GM18519 (cell line): ENCODE measurements around the gene SLCO1A2.
"Not testable (repeated sequence)": the region's sequence is repeated elsewhere in the genome, so short reads cannot be mapped to it uniquely, and the experiment has no call there.

Source experiments
- ATAC-seq: cut with Tn5 transposase; IDR thresholded peaks from one replicate; pipeline ENCODE4 v1.9.1; 2021; ENCODE audit warnings: mild to moderate bottlenecking, moderate library complexity; ENCODE audit not compliant: unreplicated experiment, low FRiP score

The SLCO1A2 gene, protein sequence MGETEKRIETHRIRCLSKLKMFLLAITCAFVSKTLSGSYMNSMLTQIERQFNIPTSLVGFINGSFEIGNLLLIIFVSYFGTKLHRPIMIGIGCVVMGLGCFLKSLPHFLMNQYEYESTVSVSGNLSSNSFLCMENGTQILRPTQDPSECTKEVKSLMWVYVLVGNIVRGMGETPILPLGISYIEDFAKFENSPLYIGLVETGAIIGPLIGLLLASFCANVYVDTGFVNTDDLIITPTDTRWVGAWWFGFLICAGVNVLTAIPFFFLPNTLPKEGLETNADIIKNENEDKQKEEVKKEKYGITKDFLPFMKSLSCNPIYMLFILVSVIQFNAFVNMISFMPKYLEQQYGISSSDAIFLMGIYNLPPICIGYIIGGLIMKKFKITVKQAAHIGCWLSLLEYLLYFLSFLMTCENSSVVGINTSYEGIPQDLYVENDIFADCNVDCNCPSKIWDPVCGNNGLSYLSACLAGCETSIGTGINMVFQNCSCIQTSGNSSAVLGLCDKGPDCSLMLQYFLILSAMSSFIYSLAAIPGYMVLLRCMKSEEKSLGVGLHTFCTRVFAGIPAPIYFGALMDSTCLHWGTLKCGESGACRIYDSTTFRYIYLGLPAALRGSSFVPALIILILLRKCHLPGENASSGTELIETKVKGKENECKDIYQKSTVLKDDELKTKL

DNA sequence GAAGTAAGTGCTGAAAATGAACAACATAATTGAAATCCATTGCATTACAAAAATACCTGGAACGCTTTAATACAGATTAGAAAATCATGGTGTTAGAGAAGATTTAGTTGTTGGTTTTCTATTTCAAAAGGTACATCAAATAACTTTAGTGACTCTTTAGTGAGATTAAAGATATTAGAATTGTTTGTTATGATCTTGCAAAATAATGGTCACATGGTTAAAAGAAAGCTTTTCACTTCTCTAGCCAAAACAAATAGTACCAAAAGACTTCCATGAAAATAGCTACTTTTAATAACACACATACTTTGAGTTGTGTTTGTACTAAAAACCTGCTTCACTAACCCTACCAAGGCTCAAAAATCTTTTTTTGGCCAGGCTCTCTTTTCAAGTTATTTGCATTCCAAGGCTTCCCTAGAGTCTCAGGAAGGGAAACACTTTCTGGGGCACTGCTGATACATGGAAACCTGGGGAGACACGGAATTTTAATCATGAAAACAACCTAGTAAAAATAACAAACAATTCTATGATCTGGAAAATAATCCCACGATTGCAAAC lies at the start of gene SLCO1A2:
TSS of gene SLCO1A2 (minus strand) at position 147 of the 555 bp plus-strand sequence. CDS start 270 bp downstream, outside the sequence.
- ATAC-seq = no peak

DNA sequence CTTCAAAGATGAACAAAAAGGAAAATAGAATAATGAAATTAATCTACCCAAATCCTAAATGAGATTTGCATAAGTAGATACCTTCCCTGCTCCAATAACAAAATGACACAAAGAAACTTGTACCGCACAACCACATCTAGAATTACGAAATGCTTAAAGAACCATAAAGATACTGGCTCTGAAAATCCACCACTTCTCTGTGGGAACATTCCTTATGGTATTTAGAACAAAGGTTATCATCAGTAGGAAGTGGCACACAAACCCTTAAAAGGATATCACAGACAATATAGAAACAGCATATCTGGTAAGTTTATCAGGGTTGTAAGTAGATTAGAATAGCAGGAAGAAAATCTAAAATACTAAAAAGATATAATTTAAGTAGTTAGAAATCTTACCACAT lies 49.5 kb upstream of the SLCO1A2 start:
- no peak for ATAC-seq

DNA sequence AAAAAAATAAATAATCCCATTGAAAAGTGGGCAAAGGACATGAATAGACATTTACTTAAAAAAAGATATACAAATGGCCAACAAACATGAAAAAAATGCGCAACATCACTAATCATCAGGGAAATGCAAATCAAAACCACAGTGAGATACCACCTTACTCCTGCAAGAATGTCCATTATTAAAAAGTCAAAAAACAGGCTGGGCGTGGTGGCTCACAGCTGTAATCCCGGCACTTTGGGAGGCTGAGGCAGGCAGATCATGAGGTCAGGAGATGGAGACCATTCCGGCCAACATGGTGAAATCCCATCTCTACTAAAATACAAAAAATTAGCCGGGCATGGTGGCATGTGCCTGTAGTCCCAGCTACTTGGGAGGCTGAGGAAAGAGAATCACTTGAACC lies 46.6 kb upstream of the SLCO1A2 start:
- not testable (repeated sequence) for ATAC-seq

DNA sequence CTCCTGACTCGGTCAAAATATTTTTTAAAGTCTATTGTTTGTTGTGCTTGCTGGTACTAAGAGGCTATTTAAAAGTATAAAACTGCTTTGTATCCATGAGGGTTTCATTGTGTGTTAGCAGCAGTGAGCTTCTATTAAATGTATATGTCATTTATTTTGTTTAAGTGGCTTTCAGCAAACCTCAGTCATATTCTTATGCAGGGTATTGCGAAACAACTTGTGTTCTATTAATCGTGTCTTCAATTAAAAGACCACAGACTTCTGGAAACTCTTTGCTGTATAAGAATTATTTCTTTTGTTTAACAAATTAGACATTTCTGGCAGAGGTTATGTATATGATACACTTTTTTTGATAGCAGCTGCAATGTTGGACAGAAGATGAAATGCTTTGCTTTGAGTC lies 44.5 kb upstream of the SLCO1A2 start:
- no peak for ATAC-seq

DNA sequence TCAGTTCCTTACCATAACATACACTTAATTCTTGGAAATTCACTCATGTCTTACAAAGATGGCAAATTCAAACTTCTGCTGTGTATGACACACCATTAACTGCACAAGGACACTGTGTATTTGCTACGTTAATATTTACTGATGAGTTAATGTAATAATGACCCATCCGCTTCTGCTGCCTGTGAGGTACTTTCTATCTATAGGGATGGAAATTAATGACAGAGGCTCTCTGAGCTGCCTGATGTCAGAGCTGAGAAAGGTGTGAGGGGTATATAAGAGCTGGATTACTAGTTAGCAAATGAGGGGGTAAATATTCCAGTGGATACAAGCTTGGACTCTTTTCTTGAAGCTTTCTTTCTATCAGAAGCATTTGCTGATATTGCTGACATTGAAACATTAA lies 37.9 kb upstream of the SLCO1A2 start, which contains the start of gene IAPP:
TSS of gene IAPP (plus strand) at position 301 of the 400 bp plus-strand sequence. CDS start 450 bp downstream, outside the sequence.
- ATAC-seq = no peak

DNA sequence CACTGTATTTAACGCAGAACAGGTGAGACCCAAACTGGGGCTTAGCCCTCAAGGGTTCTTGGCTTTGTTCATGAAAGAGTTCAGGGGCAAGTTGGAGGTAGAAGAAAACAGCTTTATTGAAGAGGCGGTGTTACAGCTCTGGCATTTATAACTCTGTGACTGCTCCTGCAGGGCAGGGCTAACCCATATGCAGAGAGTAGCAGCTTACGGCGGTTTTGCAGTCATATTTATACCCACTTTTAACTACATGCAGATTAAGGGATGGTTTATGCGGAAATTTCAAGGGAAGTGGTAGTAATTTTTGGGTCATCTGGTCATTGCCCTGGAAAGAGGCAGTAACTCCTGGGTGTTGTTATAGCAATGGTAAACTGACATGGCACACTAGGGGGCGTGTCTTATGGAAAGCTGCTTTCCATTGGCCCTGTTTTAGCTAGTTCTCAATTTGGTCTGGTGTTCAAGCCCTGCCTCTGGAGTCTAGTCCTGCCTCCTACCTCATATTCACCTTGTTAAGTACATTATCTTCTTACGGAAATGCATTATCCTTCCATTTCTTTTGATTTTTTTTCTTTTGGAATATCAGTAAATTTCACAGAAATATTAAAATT lies 36.2 kb upstream of the SLCO1A2 start:
- no peak for ATAC-seq

DNA sequence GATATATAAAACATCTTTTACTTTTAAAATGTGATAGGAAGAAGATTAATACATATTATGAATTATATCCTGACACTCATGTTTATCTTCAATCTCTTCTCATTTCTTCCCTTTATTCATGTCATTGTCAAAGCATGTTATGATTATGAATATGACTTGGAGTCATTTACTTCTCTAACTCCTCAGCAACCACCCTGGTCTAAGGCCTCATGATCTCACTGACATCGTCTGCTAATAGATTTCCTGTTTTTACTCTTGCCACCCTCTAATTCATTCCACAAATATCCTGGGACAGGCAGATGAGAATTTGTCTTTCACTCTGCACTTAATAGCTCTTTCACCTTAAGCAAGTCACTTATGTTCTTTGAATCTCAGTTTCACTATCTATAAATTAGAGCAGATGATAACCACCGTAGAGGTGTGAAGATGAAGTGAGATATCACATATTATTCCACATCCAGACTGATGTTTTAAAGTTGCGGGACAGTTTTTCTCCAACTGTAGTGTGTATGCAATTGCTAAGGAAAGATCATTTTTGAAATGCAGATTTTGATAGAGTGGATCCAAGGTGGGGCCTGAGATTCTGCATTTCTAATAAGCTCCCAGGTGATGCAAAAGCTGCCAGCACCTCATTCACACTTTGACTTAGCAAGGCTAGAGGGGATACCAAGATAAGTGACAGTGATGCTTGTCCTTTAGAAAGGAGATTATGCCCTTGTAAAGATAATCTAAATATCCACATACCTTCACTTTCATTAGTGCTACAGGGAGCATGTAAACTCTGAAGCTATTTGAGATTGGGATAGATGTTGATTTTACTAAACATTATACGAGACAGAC lies 34.6 kb upstream of the SLCO1A2 start:
- no peak for ATAC-seq

DNA sequence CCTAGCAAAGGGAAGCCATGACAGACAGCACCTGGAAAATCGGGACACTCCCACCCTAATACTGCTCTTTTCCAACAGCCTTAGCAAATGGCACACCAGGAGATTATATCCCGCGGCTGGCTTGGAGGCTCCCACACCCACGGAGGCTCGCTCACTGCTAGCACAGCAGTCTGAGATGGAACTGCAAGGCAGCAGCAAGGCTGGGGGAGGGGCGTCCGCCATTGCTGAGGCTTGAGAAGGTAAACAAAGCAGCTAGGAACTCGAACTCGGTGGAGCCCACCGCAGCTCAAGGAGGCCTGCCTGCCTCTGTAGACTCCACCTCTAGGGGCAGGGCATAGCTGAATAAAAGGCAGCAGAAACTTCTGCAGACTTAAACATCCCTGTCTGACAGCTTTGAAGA lies 25.9 kb upstream of the SLCO1A2 start:
- not testable (repeated sequence) for ATAC-seq

DNA sequence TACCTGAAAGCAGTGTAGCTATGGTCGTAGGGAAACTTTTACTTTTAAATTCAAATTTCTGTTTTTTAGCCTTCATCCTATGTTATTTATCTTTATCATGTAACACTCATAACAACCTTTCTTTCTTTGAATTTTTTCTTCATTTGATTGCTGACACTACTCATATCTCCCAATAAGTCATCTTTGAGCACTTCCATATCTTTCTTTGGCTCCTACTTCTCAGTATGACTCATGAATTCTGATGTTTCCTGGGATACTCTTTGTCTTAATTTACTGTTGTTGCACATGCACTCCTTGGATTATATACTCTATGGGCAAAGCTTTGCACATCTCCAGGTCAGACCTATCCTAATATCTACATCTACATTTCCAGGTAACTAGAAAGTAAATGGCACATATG lies 19.9 kb upstream of the SLCO1A2 start:
- ATAC-seq = no peak

DNA sequence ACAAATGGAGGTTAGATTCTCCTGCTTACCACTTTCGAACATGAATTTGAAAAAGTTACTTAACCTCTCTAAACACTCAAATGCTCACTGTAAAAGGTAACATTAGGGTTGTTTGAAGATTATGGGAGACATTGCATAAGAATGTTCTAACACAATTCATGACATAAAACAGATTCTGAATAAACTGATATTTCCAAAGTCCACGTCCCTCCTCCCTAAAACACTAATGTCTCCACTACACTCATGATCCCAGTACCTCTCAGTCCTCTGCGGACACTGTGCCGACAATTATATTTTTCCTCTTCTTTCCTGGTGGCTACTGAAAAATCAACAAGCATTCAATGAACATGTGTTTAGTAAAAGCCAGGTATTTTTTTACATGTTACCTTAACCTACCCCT lies 19.2 kb upstream of the SLCO1A2 start:
- no peak for ATAC-seq

DNA sequence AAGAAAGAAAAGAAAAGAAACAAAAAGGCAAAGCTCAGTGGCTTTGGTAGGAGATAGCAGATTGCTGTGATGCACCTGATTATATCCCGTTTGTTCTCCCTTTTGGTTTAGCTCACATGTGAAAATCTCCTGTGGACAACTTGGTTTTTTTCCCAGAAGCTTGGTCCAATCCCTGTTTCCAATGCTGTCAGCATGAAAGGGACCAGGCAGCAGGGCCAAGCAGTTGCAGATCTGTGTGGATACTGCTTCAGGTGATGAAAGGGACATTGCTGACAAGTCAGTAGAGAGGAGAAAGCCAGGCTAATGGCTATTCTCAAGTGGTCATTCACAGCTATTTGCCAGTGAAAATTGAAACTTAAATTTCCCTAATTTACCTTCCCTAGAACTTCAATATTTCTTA lies 18.8 kb upstream of the SLCO1A2 start:
- ATAC-seq = no peak

DNA sequence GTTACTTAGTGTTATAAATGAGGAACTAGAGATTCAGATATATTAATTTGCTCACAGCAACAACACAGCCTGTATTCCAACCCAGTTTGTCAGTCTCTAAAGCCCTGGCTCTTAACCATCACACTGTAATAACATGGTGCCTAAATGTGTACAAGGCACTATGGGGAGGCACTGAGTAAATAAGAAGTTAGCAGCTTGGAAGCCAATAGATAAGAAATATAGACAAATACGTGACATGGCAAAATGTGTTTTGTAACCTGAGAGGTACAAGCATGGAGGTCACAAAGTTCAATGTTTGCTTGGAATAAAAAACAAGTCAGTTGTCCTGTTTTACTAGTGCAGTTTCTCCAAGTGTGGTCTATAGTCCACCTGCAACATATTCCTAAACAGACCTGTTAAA lies 16.3 kb upstream of the SLCO1A2 start:
- no peak for ATAC-seq

DNA sequence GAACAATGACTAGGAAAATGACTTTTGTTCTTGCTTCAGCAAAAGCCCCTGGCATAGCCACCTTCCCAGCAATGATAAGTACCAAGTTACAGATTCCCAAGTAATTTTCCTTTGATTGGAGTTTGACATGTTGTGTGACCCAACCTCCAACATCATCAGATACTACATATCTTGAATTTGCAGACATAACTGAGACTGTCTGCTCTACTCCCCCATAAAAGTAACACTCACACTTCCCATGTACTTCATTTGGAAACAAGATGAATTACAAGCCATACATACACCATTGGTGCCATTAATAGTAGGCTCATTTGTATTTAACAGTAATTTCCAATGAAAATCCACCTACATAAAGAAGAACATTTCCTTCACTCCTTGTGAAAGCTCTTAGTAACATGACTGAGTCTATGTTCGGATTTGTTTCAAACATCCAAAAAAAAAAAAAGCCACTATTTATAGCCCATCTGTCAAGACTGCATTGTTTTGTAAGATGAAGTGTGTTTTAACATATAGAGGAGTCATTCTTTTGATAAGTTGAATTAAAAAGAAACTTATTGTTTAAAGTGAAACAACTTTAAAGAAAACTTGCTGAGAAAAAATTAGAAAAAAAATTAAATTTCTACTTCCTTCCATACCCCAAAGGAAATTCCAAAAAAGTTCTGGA lies 12.0 kb upstream of the SLCO1A2 start:
- no peak for ATAC-seq

DNA sequence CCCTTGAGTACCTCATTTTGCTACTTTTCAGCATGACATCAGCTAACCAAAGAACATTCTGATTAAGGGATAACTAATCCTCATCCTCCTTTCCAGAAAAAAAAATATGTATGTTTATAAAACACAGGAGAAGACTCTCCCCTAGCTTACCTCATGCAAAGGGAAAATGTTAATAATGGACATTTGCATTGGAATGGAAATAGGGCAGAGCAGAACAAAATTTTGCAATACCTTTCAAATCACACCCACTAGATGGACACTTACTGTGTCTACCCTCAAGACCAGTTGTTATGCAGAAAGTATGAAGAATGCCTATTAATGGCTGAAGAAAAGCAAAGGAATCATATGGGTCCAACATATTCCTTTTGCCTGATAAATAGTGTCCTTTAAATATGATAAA lies 8.9 kb upstream of the SLCO1A2 start:
- no peak for ATAC-seq

DNA sequence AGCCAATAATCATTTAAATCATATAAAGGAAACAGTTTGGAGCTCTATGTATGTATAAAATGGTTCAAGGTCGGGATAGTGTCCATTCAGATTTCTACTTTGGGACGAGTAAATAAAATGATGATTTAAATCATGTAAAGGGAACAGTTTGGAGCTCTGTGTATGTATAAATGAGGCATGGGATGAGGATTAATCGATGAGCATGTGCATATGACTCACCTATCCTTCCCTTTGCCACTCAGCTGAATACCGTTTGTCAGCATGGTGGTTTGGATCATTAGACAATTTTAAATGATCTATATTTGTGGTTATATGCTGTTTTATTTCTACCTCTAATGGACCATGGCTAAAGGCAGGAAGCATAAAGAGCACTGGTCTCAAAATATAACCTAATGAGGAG lies 7.1 kb upstream of the SLCO1A2 start:
- no peak for ATAC-seq

DNA sequence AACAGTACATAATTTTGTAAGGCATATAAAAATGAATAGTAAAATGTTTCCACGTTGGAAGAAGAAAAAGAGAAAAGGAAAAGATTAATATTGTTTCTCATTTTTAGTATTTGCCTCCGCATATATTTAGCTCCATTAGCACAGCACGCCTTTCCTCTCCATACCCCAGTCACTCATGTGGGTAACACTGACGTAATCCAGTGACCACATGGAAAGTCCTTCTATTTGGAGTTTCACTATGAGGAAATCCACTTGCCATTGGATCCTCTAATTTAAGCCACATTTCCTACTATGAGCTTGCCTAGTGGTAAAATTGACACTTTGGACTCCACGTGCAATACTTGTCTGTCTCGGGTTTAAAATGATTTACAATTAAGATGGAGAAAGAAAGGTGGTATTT lies 5.7 kb upstream of the SLCO1A2 start:
- ATAC-seq = no peak

DNA sequence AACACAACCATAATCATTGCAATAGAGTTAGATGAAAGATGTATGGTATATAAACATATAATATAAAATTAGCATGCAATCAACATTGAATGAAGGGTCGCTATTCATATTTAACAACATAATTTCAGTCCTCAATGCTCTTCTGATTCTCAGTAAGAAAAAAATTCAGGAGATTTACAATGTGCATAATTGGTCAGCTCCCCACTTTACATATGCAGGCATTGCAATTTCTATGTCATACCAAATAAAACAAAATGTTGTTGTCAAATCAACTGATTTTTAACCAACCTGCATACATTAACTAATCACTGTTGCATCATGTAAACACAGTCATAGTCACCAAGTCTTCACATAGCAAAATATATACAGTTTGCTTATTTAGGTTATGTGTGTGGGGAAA lies 5.2 kb upstream of the SLCO1A2 start:
- ATAC-seq = no peak

DNA sequence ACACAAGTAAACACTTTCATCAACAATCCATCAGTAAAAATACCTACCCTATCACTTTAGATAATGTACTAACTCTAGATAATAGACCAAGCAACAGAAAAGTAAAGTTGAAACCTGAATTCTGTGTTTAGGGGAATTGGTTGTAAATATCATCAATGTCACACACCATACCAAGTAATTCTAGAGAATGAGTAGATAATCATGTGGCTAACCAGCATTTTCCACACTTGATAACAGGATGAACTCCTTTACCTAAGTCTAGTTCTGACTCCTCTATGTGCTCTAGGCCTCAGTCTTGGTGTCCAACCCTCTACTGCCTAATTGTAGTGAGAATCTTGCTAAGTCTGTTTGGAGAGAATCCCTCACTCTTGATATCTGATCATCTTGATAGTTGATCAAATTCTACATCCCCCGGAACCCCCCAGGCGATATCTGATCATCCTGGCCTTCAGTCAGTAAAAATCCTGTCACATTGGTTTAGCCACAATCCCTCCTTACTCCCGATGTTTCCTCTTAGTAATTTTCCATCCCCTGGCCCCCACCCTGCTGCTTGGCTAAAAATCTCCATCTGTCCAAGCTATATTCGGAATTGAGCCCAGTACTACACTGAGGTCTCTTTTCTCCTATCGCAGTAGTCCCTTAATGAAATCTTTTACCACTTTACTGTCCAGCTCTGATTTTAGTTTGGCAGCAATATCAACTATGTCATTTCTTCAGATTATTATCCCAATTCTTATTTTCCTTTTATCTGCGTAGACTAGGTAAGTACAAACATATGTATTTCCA lies 3.4 kb upstream of the SLCO1A2 start:
- no peak for ATAC-seq

DNA sequence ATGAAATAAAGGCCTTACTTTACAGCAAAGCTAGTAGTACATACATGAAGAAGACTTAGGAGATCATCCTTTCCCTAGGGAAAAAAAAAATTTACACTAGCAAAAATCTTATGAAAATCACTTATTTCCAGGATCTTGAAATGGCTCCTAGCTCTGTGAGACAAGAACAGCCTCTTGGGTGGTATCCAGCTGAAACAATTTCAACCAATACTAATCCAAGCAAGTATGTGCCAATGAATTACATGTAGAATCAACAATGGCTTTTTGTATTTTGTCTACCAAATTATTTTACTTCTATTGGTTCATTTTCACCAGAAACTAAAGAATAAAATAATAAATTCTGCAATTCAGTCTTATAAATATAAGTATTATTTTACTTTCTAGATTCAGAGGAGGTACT lies 2.7 kb upstream of the SLCO1A2 start:
- no peak for ATAC-seq
